Metanephros (tissue), 2 donors: ENCODE measurements around the gene CEACAM4. TPM values are rescaled to one million over a fixed set of nuclear protein-coding genes. Genes with fewer than 3 reads are reported as not detected.

ENCODE experiments used
- small RNA-seq: library from RNA; depleted of rRNA; stranded (forward); fragments of <200 nt; gene quantifications from one replicate; pipeline ENCODE3, GENCODE V24; 2014; ENCODE audit warnings: low replicate concordance
- total RNA-seq: library from RNA; depleted of rRNA; stranded (reverse); fragments of >200 nt; gene quantifications from one replicate; pipeline ENCODE4 v1.2.3, GENCODE V29; 2014

The CEACAM4 gene
- total RNA-seq, result 2.2 TPM

DNA sequence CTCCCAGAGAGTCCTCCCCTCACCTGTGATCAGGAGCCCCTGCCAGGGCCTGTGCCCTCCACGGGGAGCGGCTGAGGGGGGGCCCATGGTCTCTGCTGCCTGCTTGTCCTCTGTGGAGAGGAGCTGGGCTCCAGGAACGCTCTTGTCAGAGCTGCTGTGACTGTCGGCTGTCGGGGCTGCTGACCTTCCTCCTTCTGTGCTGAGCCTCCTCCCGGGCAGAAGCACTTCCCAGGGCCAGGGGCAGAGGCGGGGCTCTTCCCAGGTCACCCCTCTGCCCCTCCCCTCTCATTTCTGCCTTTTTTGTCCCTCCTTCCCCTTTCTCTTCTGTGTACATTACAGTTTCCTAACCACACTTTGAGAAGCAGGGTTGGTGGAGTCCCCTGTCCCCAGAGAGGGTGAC, at the start of gene CEACAM4:
TSS of gene CEACAM4 (minus strand) at position 198 of the 400 bp plus-strand sequence. CDS start at position 87, 111 bp downstream.

GRCh38 chr19:41575998-41576397, 50.9 kb downstream of the CEACAM4 start, which contains the start of gene CEACAM21:
Gene CEACAM21 (plus strand): TSS chr19:41576166. CDS start chr19:41576275, 109 bp downstream.

Small RNA genes lying within 50 kb of the gene (small RNA-seq; reads per million reads assigned to genes)
- gene AC243960.4, result not detected

Other genes starting within 250 kb of the CEACAM4 start
- gene EXOSC5, start 229.7 kb downstream of the CEACAM4 start, total RNA-seq, result 14.5 TPM
- gene BCKDHA, start 229.3 kb downstream of the CEACAM4 start, total RNA-seq, result 74.7 TPM
- 8.0 TPM for gene B3GNT8, start 199.7 kb downstream of the CEACAM4 start, total RNA-seq
- 30.4 TPM for gene DMAC2, start 187.2 kb downstream of the CEACAM4 start, total RNA-seq
- 0.64 TPM for gene ERICH4, start 183.9 kb downstream of the CEACAM4 start, total RNA-seq
- 3.5 TPM for gene CEACAM21, start 50.9 kb downstream of the CEACAM4 start, total RNA-seq
- gene CEACAM7, start 61.2 kb upstream of the CEACAM4 start, total RNA-seq, result not detected
- gene CEACAM5, start 81.6 kb upstream of the CEACAM4 start, total RNA-seq, result not detected
- 1.1 TPM for gene CEACAM6, start 128.5 kb upstream of the CEACAM4 start, total RNA-seq
- 2.6 TPM for gene CEACAM3, start 169.5 kb upstream of the CEACAM4 start, total RNA-seq
- not detected for gene LYPD4, start 217.6 kb upstream of the CEACAM4 start, total RNA-seq
- not detected for gene DMRTC2, start 218.0 kb upstream of the CEACAM4 start, total RNA-seq
- gene RPS19, start 233.2 kb upstream of the CEACAM4 start, total RNA-seq, result 1,024 TPM